IPS-20b (cell line): ENCODE measurements around the gene GPR84.
"Not testable (repeated sequence)": the region's sequence is repeated elsewhere in the genome, so short reads cannot be mapped to it uniquely, and the experiment has no call there.

Experiments
- H3K27ac ChIP-seq: one replicate; pipeline ENCODE4 v1.5.1; 2013; ENCODE audit warnings: low read length
- H3K27me3 ChIP-seq: 2 replicates; pipeline ENCODE4 v1.6.1; 2013; ENCODE audit warnings: mild to moderate bottlenecking, low read length, inconsistent platforms; ENCODE audit not compliant: insufficient read depth
- H3K36me3 ChIP-seq: 2 replicates; pipeline ENCODE4 v1.6.1; 2013; ENCODE audit warnings: low read depth, mild to moderate bottlenecking, inconsistent platforms, low read length, moderate library complexity; ENCODE audit not compliant: insufficient read depth
- H3K4me1 ChIP-seq: 2 replicates; pipeline ENCODE4 v1.6.1; 2013; ENCODE audit warnings: mild to moderate bottlenecking, control low read depth, inconsistent platforms, low read length, moderate library complexity; ENCODE audit not compliant: insufficient read depth
- H3K4me3 ChIP-seq: 2 replicates; pipeline ENCODE4 v1.5.1; 2013; ENCODE audit warnings: mild to moderate bottlenecking, low read length, inconsistent platforms
- H3K9ac ChIP-seq: 2 replicates; pipeline ENCODE4 v1.6.1; 2013; ENCODE audit warnings: low read depth, mild to moderate bottlenecking, inconsistent platforms, low read length, moderate library complexity
- H3K9me3 ChIP-seq: 2 replicates; pipeline ENCODE4 v1.6.1; 2013; ENCODE audit warnings: mild to moderate bottlenecking, low read depth, low read length, inconsistent platforms; ENCODE audit not compliant: insufficient read depth

Gene GPR84

GRCh38 chr12:54358191-54358944 lies 5.9 kb downstream of the GPR84 start:
- Histone ChIP-seq H3K27me3 (no peaks in the 10 kb centered on the region), H3K4me3 (peak overlapping the region; percentile 82), H3K9me3 (no peaks in the 10 kb centered on the region), H3K27ac (peak overlapping the region; percentile 73), H3K4me1 (peaks cover 49% of the 10 kb centered on the region), H3K36me3 (no peaks in the 10 kb centered on the region), H3K9ac (peak overlapping the region; percentile 82; the same call in 1 of the 2 replicates)

GRCh38 chr12:54357506-54358190 lies 6.6 kb downstream of the GPR84 start:
- Histone ChIP-seq H3K27ac (no peak overlapping the region), H3K9me3 (no peaks in the 10 kb centered on the region), H3K4me1 (peaks cover 56% of the 10 kb centered on the region), H3K27me3 (no peaks in the 10 kb centered on the region), H3K9ac (peak overlapping the region; percentile 82; the same call in 1 of the 2 replicates), H3K36me3 (no peaks in the 10 kb centered on the region), H3K4me3 (peak overlapping the region; percentile 82)

GRCh38 chr12:54356951-54357356 lies 7.3 kb downstream of the GPR84 start:
- Histone ChIP-seq H3K9me3 (no peaks in the 10 kb centered on the region), H3K27ac (peak overlapping the region; percentile 4), H3K4me3 (peak overlapping the region; percentile 82; the same call in 1 of the 2 replicates), H3K9ac (peak overlapping the region; percentile 82), H3K4me1 (peaks cover 59% of the 10 kb centered on the region), H3K36me3 (no peaks in the 10 kb centered on the region), H3K27me3 (no peaks in the 10 kb centered on the region; the same call in 1 of the 2 replicates)

- Histone ChIP-seq H3K4me3 (peak overlapping the region; percentile 82; the same call in 1 of the 2 replicates), H3K9me3 (no peaks in the 10 kb centered on the region), H3K27me3 (peaks cover 7% of the 10 kb centered on the region; the same call in 1 of the 2 replicates), H3K36me3 (no peaks in the 10 kb centered on the region), H3K9ac (peak overlapping the region; percentile 82; the same call in 1 of the 2 replicates), H3K4me1 (peaks cover 64% of the 10 kb centered on the region), H3K27ac (peak overlapping the region; percentile 4)
Measured at GRCh38 chr12:54356228-54356627, 8.1 kb downstream of the GPR84 start.

- Histone ChIP-seq H3K27me3 (peaks cover 16% of the 10 kb centered on the region; the same call in 1 of the 2 replicates), H3K9ac (peak overlapping the region; percentile 82; the same call in 1 of the 2 replicates), H3K36me3 (no peaks in the 10 kb centered on the region), H3K4me3 (no peak overlapping the region), H3K4me1 (peaks cover 70% of the 10 kb centered on the region), H3K9me3 (no peaks in the 10 kb centered on the region), H3K27ac (peak overlapping the region; percentile 29)
Measured at GRCh38 chr12:54355104-54355815, 9.0 kb downstream of the GPR84 start.

- Histone ChIP-seq H3K27me3 (peaks cover 22% of the 10 kb centered on the region; the same call in 1 of the 2 replicates), H3K4me1 (peaks cover 73% of the 10 kb centered on the region)
- H3K4me3 ChIP-seq, H3K9me3 ChIP-seq, H3K9ac ChIP-seq, H3K36me3 ChIP-seq, H3K27ac ChIP-seq: not testable (repeated sequence)
Measured at GRCh38 chr12:54354271-54354670, 10.0 kb downstream of the GPR84 start.

- Histone ChIP-seq H3K4me1 (peaks cover 69% of the 10 kb centered on the region), H3K27ac (peak overlapping the region; percentile 0), H3K36me3 (peaks cover 15% of the 10 kb centered on the region), H3K4me3 (peak overlapping the region; percentile 64), H3K9ac (peak overlapping the region; percentile 71; the same call in 1 of the 2 replicates), H3K27me3 (peaks cover 22% of the 10 kb centered on the region; the same call in 1 of the 2 replicates), H3K9me3 (no peaks in the 10 kb centered on the region)
Measured at GRCh38 chr12:54352891-54353874, 11.1 kb downstream of the GPR84 start.

GRCh38 chr12:54352022-54352531 lies 12.2 kb downstream of the GPR84 start:
- Histone ChIP-seq H3K4me1 (peaks cover 58% of the 10 kb centered on the region), H3K36me3 (peaks cover 25% of the 10 kb centered on the region), H3K27ac (peak overlapping the region; percentile 7), H3K4me3 (peak overlapping the region; percentile 64), H3K9ac (peak overlapping the region; percentile 71; the same call in 1 of the 2 replicates), H3K27me3 (peaks cover 22% of the 10 kb centered on the region; the same call in 1 of the 2 replicates), H3K9me3 (no peaks in the 10 kb centered on the region)

GRCh38 chr12:54351341-54351740 lies 12.9 kb downstream of the GPR84 start:
- Histone ChIP-seq H3K9me3 (no peaks in the 10 kb centered on the region), H3K9ac (peak overlapping the region; percentile 71; the same call in 1 of the 2 replicates), H3K36me3 (peaks cover 31% of the 10 kb centered on the region), H3K4me1 (peaks cover 51% of the 10 kb centered on the region), H3K27ac (no peak overlapping the region), H3K27me3 (peaks cover 22% of the 10 kb centered on the region; the same call in 1 of the 2 replicates), H3K4me3 (peak overlapping the region; percentile 64; the same call in 1 of the 2 replicates)

GRCh38 chr12:54350743-54351142 lies 13.5 kb downstream of the GPR84 start:
- H3K27ac ChIP-seq = no peak overlapping the region
- peak overlapping the region; percentile 64; the same call in 1 of the 2 replicates for H3K4me3 ChIP-seq
- H3K36me3 ChIP-seq = peaks cover 35% of the 10 kb centered on the region
- no peaks in the 10 kb centered on the region for H3K9me3 ChIP-seq
- H3K4me1 ChIP-seq = peaks cover 45% of the 10 kb centered on the region
- peak overlapping the region; percentile 71; the same call in 1 of the 2 replicates for H3K9ac ChIP-seq
- H3K27me3 ChIP-seq = peaks cover 22% of the 10 kb centered on the region; the same call in 1 of the 2 replicates
